ENCODE data around the gene PXT1.
"Not testable (repeated sequence)": the region's sequence is repeated elsewhere in the genome, so short reads cannot be mapped to it uniquely, and the experiment has no call there.

The PXT1 gene
- 0.97 to 3.5 (median 1.4) reads per million in 3 donors for total RNA-seq

- H3K36me3 ChIP-seq (ENCODE audit: control insufficient read depth, insufficient read depth, low read length), result no peaks in the 10 kb centered on the region
- no peaks in the 10 kb centered on the region for H3K27me3 ChIP-seq (replicated peaks; ENCODE audit: control insufficient read depth, insufficient read depth, low read length, poor library complexity, severe bottlenecking)
- DNase-seq, result peak; percentile 71 to 75 (median 74)
- H3K27ac ChIP-seq (ENCODE audit: insufficient read depth, low read length, poor library complexity, severe bottlenecking), result peak within 1 kb of the TSS; percentile 86
- H3K4me3 ChIP-seq (ENCODE audit: insufficient read depth, low read depth, low read length, poor library complexity, severe bottlenecking), result peak within 1 kb of the TSS; percentile 84
- H3K4me1 ChIP-seq (ENCODE audit: control insufficient read depth, insufficient read depth, low read length, poor library complexity, severe bottlenecking), result peaks cover 21% of the 10 kb centered on the region
- H3K9me3 ChIP-seq (ENCODE audit: control insufficient read depth, low read length), result no peaks in the 10 kb centered on the region
These were observed at the start of gene PXT1, which contains the start of gene KCTD20 for GRCh38 chr6:36442671-36443470. TSS of gene PXT1 (minus strand) at chr6:36442854. CDS start at chr6:36426082, 16,772 bp downstream. TSS of gene KCTD20 (plus strand) at chr6:36443000. CDS start at chr6:36470098, 27,098 bp downstream.

GRCh38 chr6:36492092-36492491 lies 49.4 kb upstream of the PXT1 start:
- H3K4me1 ChIP-seq (ENCODE audit: control insufficient read depth, insufficient read depth, low read length, poor library complexity, severe bottlenecking), result no peaks in the 10 kb centered on the region
- H3K36me3 ChIP-seq (ENCODE audit: control insufficient read depth, insufficient read depth, low read length), result peaks cover 32% of the 10 kb centered on the region
- no peak for DNase-seq
- no peak overlapping the region for H3K27ac ChIP-seq (ENCODE audit: insufficient read depth, low read length, poor library complexity, severe bottlenecking)
- H3K9me3 ChIP-seq (ENCODE audit: control insufficient read depth, low read length), result no peaks in the 10 kb centered on the region
- H3K27me3 ChIP-seq (replicated peaks; ENCODE audit: control insufficient read depth, insufficient read depth, low read length, poor library complexity, severe bottlenecking), result no peaks in the 10 kb centered on the region
- no peak overlapping the region for H3K4me3 ChIP-seq (ENCODE audit: insufficient read depth, low read depth, low read length, poor library complexity, severe bottlenecking)

- Histone ChIP-seq H3K4me3 (ENCODE audit: insufficient read depth, low read depth, low read length, poor library complexity, severe bottlenecking) (no peak overlapping the region), H3K27me3 (replicated peaks; ENCODE audit: control insufficient read depth, insufficient read depth, low read length, poor library complexity, severe bottlenecking) (no peaks in the 10 kb centered on the region), H3K9me3 (ENCODE audit: control insufficient read depth, low read length) (no peaks in the 10 kb centered on the region), H3K4me1 (ENCODE audit: control insufficient read depth, insufficient read depth, low read length, poor library complexity, severe bottlenecking) (no peaks in the 10 kb centered on the region), H3K36me3 (ENCODE audit: control insufficient read depth, insufficient read depth, low read length) (peaks cover 32% of the 10 kb centered on the region), H3K27ac (ENCODE audit: insufficient read depth, low read length, poor library complexity, severe bottlenecking) (no peak overlapping the region)
- no peak for DNase-seq
These were observed 48.8 kb upstream of the PXT1 start for GRCh38 chr6:36491378-36491965.

GRCh38 chr6:36489426-36489825 lies 46.8 kb upstream of the PXT1 start:
- H3K4me1 ChIP-seq (ENCODE audit: control insufficient read depth, insufficient read depth, low read length, poor library complexity, severe bottlenecking), result no peaks in the 10 kb centered on the region
- DNase-seq, result no peak
- H3K27me3 ChIP-seq (replicated peaks; ENCODE audit: control insufficient read depth, insufficient read depth, low read length, poor library complexity, severe bottlenecking), result no peaks in the 10 kb centered on the region
- H3K27ac ChIP-seq (ENCODE audit: insufficient read depth, low read length, poor library complexity, severe bottlenecking), result no peak overlapping the region
- H3K36me3 ChIP-seq (ENCODE audit: control insufficient read depth, insufficient read depth, low read length), result peaks cover 16% of the 10 kb centered on the region
- no peak overlapping the region for H3K4me3 ChIP-seq (ENCODE audit: insufficient read depth, low read depth, low read length, poor library complexity, severe bottlenecking)
- H3K9me3 ChIP-seq (ENCODE audit: control insufficient read depth, low read length), result no peaks in the 10 kb centered on the region

- no peaks in the 10 kb centered on the region for H3K9me3 ChIP-seq (ENCODE audit: control insufficient read depth, low read length)
- peaks cover 14% of the 10 kb centered on the region for H3K36me3 ChIP-seq (ENCODE audit: control insufficient read depth, insufficient read depth, low read length)
- DNase-seq, result no peak
- no peak overlapping the region for H3K27ac ChIP-seq (ENCODE audit: insufficient read depth, low read length, poor library complexity, severe bottlenecking)
- H3K4me1 ChIP-seq (ENCODE audit: control insufficient read depth, insufficient read depth, low read length, poor library complexity, severe bottlenecking), result no peaks in the 10 kb centered on the region
- no peak overlapping the region for H3K4me3 ChIP-seq (ENCODE audit: insufficient read depth, low read depth, low read length, poor library complexity, severe bottlenecking)
- H3K27me3 ChIP-seq (replicated peaks; ENCODE audit: control insufficient read depth, insufficient read depth, low read length, poor library complexity, severe bottlenecking), result no peaks in the 10 kb centered on the region
These were observed 45.6 kb upstream of the PXT1 start for GRCh38 chr6:36488221-36488620.

GRCh38 chr6:36487698-36488097 lies 45.0 kb upstream of the PXT1 start:
- H3K27ac ChIP-seq (ENCODE audit: insufficient read depth, low read length, poor library complexity, severe bottlenecking), result no peak overlapping the region
- H3K36me3 ChIP-seq (ENCODE audit: control insufficient read depth, insufficient read depth, low read length), result peaks cover 14% of the 10 kb centered on the region
- H3K4me3 ChIP-seq (ENCODE audit: insufficient read depth, low read depth, low read length, poor library complexity, severe bottlenecking), result no peak overlapping the region
- H3K4me1 ChIP-seq (ENCODE audit: control insufficient read depth, insufficient read depth, low read length, poor library complexity, severe bottlenecking), result no peaks in the 10 kb centered on the region
- DNase-seq, result no peak
- no peaks in the 10 kb centered on the region for H3K9me3 ChIP-seq (ENCODE audit: control insufficient read depth, low read length)
- H3K27me3 ChIP-seq (replicated peaks; ENCODE audit: control insufficient read depth, insufficient read depth, low read length, poor library complexity, severe bottlenecking), result no peaks in the 10 kb centered on the region

- Histone ChIP-seq H3K36me3 (ENCODE audit: control insufficient read depth, insufficient read depth, low read length) (peaks cover 33% of the 10 kb centered on the region), H3K27ac (ENCODE audit: insufficient read depth, low read length, poor library complexity, severe bottlenecking) (no peak overlapping the region)
These were observed 42.1 kb upstream of the PXT1 start for GRCh38 chr6:36484736-36485135.

GRCh38 chr6:36483326-36483725 lies 40.7 kb upstream of the PXT1 start:
- H3K9me3 ChIP-seq (ENCODE audit: control insufficient read depth, low read length); H3K4me3 ChIP-seq (ENCODE audit: insufficient read depth, low read depth, low read length, poor library complexity, severe bottlenecking); H3K27me3 ChIP-seq (replicated peaks; ENCODE audit: control insufficient read depth, insufficient read depth, low read length, poor library complexity, severe bottlenecking); H3K27ac ChIP-seq (ENCODE audit: insufficient read depth, low read length, poor library complexity, severe bottlenecking); DNase-seq; H3K4me1 ChIP-seq (ENCODE audit: control insufficient read depth, insufficient read depth, low read length, poor library complexity, severe bottlenecking): not testable (repeated sequence)
- H3K36me3 ChIP-seq (ENCODE audit: control insufficient read depth, insufficient read depth, low read length), result peaks cover 37% of the 10 kb centered on the region

More at GRCh38 chr6:36484736-36485135, 42.1 kb upstream of the PXT1 start:
- Histone ChIP-seq H3K4me3 (ENCODE audit: insufficient read depth, low read depth, low read length, poor library complexity, severe bottlenecking) (no peak overlapping the region), H3K4me1 (ENCODE audit: control insufficient read depth, insufficient read depth, low read length, poor library complexity, severe bottlenecking) (no peaks in the 10 kb centered on the region), H3K27me3 (replicated peaks; ENCODE audit: control insufficient read depth, insufficient read depth, low read length, poor library complexity, severe bottlenecking) (no peaks in the 10 kb centered on the region), H3K9me3 (ENCODE audit: control insufficient read depth, low read length) (no peaks in the 10 kb centered on the region)
- DNase-seq, result no peak

GRCh38 chr6:36479256-36479655 lies 36.6 kb upstream of the PXT1 start:
- no peaks in the 10 kb centered on the region for H3K4me1 ChIP-seq (ENCODE audit: control insufficient read depth, insufficient read depth, low read length, poor library complexity, severe bottlenecking)
- H3K36me3 ChIP-seq (ENCODE audit: control insufficient read depth, insufficient read depth, low read length), result peaks cover 26% of the 10 kb centered on the region
- H3K27me3 ChIP-seq (replicated peaks; ENCODE audit: control insufficient read depth, insufficient read depth, low read length, poor library complexity, severe bottlenecking), result no peaks in the 10 kb centered on the region
- H3K9me3 ChIP-seq (ENCODE audit: control insufficient read depth, low read length), result no peaks in the 10 kb centered on the region
- H3K4me3 ChIP-seq (ENCODE audit: insufficient read depth, low read depth, low read length, poor library complexity, severe bottlenecking), result no peak overlapping the region
- H3K27ac ChIP-seq (ENCODE audit: insufficient read depth, low read length, poor library complexity, severe bottlenecking), result no peak overlapping the region
- no peak for DNase-seq

GRCh38 chr6:36478051-36478526 lies 35.4 kb upstream of the PXT1 start:
- Histone ChIP-seq H3K27ac (ENCODE audit: insufficient read depth, low read length, poor library complexity, severe bottlenecking) (no peak overlapping the region), H3K4me1 (ENCODE audit: control insufficient read depth, insufficient read depth, low read length, poor library complexity, severe bottlenecking) (no peaks in the 10 kb centered on the region), H3K9me3 (ENCODE audit: control insufficient read depth, low read length) (no peaks in the 10 kb centered on the region), H3K4me3 (ENCODE audit: insufficient read depth, low read depth, low read length, poor library complexity, severe bottlenecking) (no peak overlapping the region), H3K27me3 (replicated peaks; ENCODE audit: control insufficient read depth, insufficient read depth, low read length, poor library complexity, severe bottlenecking) (no peaks in the 10 kb centered on the region), H3K36me3 (ENCODE audit: control insufficient read depth, insufficient read depth, low read length) (peaks cover 26% of the 10 kb centered on the region)
- DNase-seq, result no peak

Data from effector memory CD4-positive, alpha-beta T cell (primary cell).